ENCODE data around the gene FNDC11. TPM values are rescaled to one million over a fixed set of nuclear protein-coding genes. Genes with fewer than 3 reads are reported as not detected.

FNDC11 gene
- total RNA-seq, 1 donor, result 0.84 TPM

GRCh38 chr20:63520504-63520933, 33.4 kb upstream of the FNDC11 start, which contains the start of gene PPDPF:
PPDPF (plus strand) TSS chr20:63520765; CDS start chr20:63521309, 544 bp downstream.
- Histone ChIP-seq H3K9me3 (ENCODE audit: low read depth, low read length) (no peaks in the 10 kb centered on the region), H3K4me3 (ENCODE audit: low read length) (peak within 1 kb of the TSS; percentile 53), H3K4me1 (ENCODE audit: insufficient read depth, low read length) (peaks cover 21% of the 10 kb centered on the region), H3K27me3 (ENCODE audit: insufficient read depth, low read length) (no peaks in the 10 kb centered on the region)

GRCh38 chr20:63520934-63521601, 32.9 kb upstream of the FNDC11 start:
- Histone ChIP-seq H3K27me3 (ENCODE audit: insufficient read depth, low read length) (no peaks in the 10 kb centered on the region), H3K4me1 (ENCODE audit: insufficient read depth, low read length) (peaks cover 25% of the 10 kb centered on the region), H3K4me3 (ENCODE audit: low read length) (peak overlapping the region; percentile 53), H3K9me3 (ENCODE audit: low read depth, low read length) (no peaks in the 10 kb centered on the region)

DNA sequence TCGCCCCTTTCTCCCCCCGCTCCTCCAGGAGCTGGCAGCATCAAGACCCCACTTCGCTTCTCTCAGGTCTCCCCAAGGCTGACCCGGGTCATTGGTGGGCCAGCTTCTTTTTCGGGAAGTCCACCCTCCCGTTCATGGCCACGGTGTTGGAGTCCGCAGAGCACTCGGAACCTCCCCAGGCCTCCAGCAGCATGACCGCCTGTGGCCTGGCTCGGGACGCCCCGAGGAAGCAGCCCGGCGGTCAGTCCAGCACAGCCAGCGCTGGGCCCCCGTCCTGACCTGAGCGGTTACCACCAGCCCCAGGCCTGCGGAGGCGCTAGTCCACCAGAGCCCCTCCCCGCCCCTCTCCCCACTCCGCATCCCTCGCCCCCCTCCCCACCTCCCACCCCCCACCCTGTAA, 32.4 kb upstream of the FNDC11 start:
- peak overlapping the region; percentile 53 for H3K4me3 ChIP-seq (ENCODE audit: low read length)
- peaks cover 27% of the 10 kb centered on the region for H3K4me1 ChIP-seq (ENCODE audit: insufficient read depth, low read length)
- H3K9me3 ChIP-seq (ENCODE audit: low read depth, low read length), result no peaks in the 10 kb centered on the region
- H3K27me3 ChIP-seq (ENCODE audit: insufficient read depth, low read length), result no peaks in the 10 kb centered on the region

GRCh38 chr20:63522091-63522868, 31.7 kb upstream of the FNDC11 start:
- Histone ChIP-seq H3K4me3 (ENCODE audit: low read length) (no peak overlapping the region), H3K9me3 (ENCODE audit: low read depth, low read length) (no peaks in the 10 kb centered on the region), H3K4me1 (ENCODE audit: insufficient read depth, low read length) (peaks cover 27% of the 10 kb centered on the region), H3K27me3 (ENCODE audit: insufficient read depth, low read length) (no peaks in the 10 kb centered on the region)

- H3K4me1 ChIP-seq (ENCODE audit: insufficient read depth, low read length), result peaks cover 27% of the 10 kb centered on the region
- no peaks in the 10 kb centered on the region for H3K9me3 ChIP-seq (ENCODE audit: low read depth, low read length)
- no peak overlapping the region for H3K4me3 ChIP-seq (ENCODE audit: low read length)
- no peaks in the 10 kb centered on the region for H3K27me3 ChIP-seq (ENCODE audit: insufficient read depth, low read length)
Measured at GRCh38 chr20:63522981-63523611, 30.9 kb upstream of the FNDC11 start.

DNA sequence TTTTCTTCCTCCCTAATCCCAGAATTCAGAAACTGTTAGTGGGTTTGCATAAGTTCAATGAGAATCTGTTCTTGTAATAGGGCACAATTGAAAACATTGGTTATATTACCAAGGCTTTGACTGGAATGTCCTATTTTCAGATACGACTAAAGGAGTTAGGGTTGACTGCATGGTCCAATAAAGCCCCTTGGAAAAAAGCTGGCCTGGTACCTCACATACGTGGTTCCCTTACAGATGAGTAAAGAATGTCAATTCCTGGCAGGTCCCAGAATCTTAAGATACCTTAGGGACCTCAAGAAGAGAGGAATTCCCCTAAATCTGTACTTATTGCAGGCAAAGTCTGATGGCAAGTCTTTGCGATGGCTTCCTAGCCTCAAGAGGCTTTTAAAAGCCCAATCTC, 28.8 kb upstream of the FNDC11 start:
- Histone ChIP-seq H3K4me1 (ENCODE audit: insufficient read depth, low read length) (peaks cover 20% of the 10 kb centered on the region), H3K27me3 (ENCODE audit: insufficient read depth, low read length) (no peaks in the 10 kb centered on the region), H3K9me3 (ENCODE audit: low read depth, low read length) (no peaks in the 10 kb centered on the region), H3K4me3 (ENCODE audit: low read length) (no peak overlapping the region)

DNA sequence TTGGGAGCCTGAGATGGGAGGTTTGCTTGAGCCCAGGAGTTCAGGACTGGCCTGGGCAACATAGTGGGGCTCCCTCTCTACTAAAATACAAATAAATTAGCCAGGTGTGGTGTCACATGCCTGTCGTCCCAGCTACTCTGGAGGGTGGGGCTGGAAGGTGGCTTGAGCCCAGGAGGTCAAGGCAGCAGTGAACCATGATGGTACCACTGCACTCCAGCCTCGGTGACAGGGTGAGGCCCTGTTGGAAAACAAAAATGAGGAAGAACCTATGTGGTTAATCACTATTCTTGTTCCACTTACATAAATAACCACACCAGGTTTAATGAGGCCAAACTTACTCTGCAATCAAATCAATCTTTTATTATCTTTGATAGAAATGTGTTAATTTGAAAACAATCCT, 28.0 kb upstream of the FNDC11 start:
- no peaks in the 10 kb centered on the region for H3K27me3 ChIP-seq (ENCODE audit: insufficient read depth, low read length)
- H3K9me3 ChIP-seq (ENCODE audit: low read depth, low read length), result no peaks in the 10 kb centered on the region
- peaks cover 20% of the 10 kb centered on the region for H3K4me1 ChIP-seq (ENCODE audit: insufficient read depth, low read length)
- H3K4me3 ChIP-seq (ENCODE audit: low read length), result no peak overlapping the region

- H3K9me3 ChIP-seq (ENCODE audit: low read depth, low read length), result no peaks in the 10 kb centered on the region
- H3K27me3 ChIP-seq (ENCODE audit: insufficient read depth, low read length), result no peaks in the 10 kb centered on the region
- no peak overlapping the region for H3K4me3 ChIP-seq (ENCODE audit: low read length)
- H3K4me1 ChIP-seq (ENCODE audit: insufficient read depth, low read length), result peaks cover 10% of the 10 kb centered on the region
Measured at GRCh38 chr20:63527184-63527583, 26.8 kb upstream of the FNDC11 start.

GRCh38 chr20:63529180-63529860, 24.6 kb upstream of the FNDC11 start:
- Histone ChIP-seq H3K27me3 (ENCODE audit: insufficient read depth, low read length) (no peaks in the 10 kb centered on the region), H3K9me3 (ENCODE audit: low read depth, low read length) (no peaks in the 10 kb centered on the region), H3K4me1 (ENCODE audit: insufficient read depth, low read length) (peaks cover 6% of the 10 kb centered on the region), H3K4me3 (ENCODE audit: low read length) (no peak overlapping the region)

DNA sequence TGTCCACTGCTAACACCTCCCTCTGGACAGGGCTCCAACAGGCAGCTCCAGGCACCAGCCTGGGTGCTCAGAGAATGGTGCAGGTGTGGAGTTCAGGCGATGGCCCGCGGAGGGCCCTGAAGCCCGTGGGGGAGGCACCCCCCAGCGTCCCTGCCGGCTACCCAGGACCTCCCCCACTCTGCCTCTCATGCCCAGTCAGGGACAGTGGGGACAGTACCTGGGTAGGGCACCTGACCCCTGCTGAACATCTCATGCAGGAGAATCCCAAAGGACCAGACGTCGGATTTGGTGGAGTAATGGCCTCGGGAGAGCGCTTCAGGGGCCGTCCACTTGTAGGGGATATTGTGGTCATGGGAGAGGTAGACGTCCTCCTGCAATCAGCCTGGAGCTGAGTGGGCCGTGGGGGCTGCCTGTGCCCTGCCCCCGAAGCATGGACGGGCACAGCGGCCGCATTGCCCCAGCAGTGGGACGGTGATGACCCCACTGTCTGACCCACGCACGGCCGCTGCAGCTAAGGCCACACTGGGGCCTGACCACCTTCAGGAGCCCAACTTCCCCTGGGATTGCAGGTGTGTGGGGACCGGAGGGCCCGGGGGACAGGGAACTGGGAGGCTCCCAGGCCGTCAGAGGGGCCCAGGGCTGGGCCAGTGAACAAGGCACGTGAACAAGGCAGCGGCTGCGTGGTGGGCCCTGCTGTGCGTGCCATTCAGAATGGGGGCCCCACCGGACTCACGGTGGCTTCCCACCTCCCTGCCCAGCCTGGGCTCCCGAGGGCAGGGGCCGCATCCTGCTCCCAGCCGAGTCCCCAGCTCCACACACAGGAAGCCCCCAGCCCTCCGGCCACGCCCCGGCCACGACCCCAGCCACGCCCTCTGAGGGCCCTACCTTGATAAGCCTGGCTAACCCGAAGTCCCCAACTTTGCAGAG, 23.8 kb upstream of the FNDC11 start:
- Histone ChIP-seq H3K4me3 (ENCODE audit: low read length) (no peak overlapping the region), H3K4me1 (ENCODE audit: insufficient read depth, low read length) (peaks cover 6% of the 10 kb centered on the region), H3K9me3 (ENCODE audit: low read depth, low read length) (no peaks in the 10 kb centered on the region), H3K27me3 (ENCODE audit: insufficient read depth, low read length) (no peaks in the 10 kb centered on the region)

DNA sequence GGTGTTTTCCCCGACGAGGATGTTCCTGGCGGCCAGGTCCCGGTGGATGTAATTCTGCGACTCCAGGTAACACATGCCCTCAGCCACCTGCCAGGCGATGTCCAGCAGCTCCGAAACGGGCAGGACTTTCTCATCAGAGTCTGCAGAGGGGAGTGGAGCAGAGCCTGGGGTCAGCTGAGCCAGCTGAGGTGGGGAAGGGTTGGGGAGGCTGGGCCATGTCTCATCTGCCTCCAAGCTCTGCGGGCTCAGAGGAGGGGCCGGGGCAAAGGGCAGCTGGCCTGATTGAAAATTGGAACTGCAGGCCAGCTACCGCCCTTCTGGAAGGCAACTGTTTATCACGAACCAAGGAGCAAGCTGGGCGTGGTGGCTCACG, 23.2 kb upstream of the FNDC11 start:
- no peaks in the 10 kb centered on the region for H3K27me3 ChIP-seq (ENCODE audit: insufficient read depth, low read length)
- H3K9me3 ChIP-seq (ENCODE audit: low read depth, low read length), result no peaks in the 10 kb centered on the region
- H3K4me1 ChIP-seq (ENCODE audit: insufficient read depth, low read length), result peaks cover 5% of the 10 kb centered on the region
- no peak overlapping the region for H3K4me3 ChIP-seq (ENCODE audit: low read length)

- Histone ChIP-seq H3K9me3 (ENCODE audit: low read depth, low read length) (no peaks in the 10 kb centered on the region), H3K27me3 (ENCODE audit: insufficient read depth, low read length) (no peaks in the 10 kb centered on the region), H3K4me3 (ENCODE audit: low read length) (no peak overlapping the region), H3K4me1 (ENCODE audit: insufficient read depth, low read length) (peaks cover 7% of the 10 kb centered on the region)
Measured at GRCh38 chr20:63531686-63532448, 22.1 kb upstream of the FNDC11 start.

DNA sequence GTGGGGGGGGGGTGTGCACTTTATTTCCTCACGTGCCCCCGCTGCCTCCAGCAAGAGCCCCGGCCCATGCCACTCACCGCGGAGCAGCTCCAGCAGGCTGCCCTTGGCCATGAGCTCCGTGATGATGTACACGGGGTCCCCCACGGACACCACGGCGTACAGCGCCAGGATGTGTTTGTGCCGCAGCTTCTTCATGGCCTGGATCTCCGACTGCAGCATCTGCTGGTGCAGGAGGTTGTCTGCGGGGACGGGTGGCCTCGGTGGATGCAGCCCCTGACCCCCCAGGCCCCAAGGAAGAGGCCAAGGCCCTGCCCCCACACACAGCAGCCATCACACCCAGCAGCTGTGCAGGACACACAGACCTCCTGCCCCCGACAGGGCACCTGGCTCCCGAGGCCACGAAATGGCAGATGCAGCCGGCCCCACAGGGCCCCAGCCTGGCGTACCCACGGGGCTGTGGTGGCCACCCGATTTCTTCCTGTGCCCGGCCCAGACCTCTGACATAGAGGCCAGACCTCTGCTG, 21.4 kb upstream of the FNDC11 start:
- Histone ChIP-seq H3K4me1 (ENCODE audit: insufficient read depth, low read length) (peaks cover 13% of the 10 kb centered on the region), H3K4me3 (ENCODE audit: low read length) (no peak overlapping the region)

More for the DNA sequence above, 21.4 kb upstream of the FNDC11 start:
- Histone ChIP-seq H3K9me3 (ENCODE audit: low read depth, low read length) (no peaks in the 10 kb centered on the region), H3K27me3 (ENCODE audit: insufficient read depth, low read length) (no peaks in the 10 kb centered on the region)

All from mononuclear cell (primary cell).